SU-DHL-6 (cell line): Measurements from ENCODE around the gene OBSCN.

Source experiments
- H2AFZ ChIP-seq: fragments of 200-600 bp; sonication (generic); 2 replicates; pipeline ENCODE4 v1.6.1; 2014; ENCODE audit warnings: low read depth, mild to moderate bottlenecking, moderate library complexity, mixed read lengths, antibody characterized with exemption, low read length; ENCODE audit not compliant: severe bottlenecking
- H3F3A ChIP-seq: fragments of 200-600 bp; shearing (Covaris generic); 2 replicates; pipeline ENCODE4 v1.6.0; 2016; ENCODE audit warnings: antibody characterized with exemption, mild to moderate bottlenecking; ENCODE audit not compliant: insufficient read depth
- H3K27ac ChIP-seq: fragments of 200-600 bp; sonication (generic); 2 replicates; pipeline ENCODE4 v1.5.1; 2016; ENCODE audit warnings: low read depth, mild to moderate bottlenecking, low read length, moderate library complexity, mixed read lengths
- H3K27me3 ChIP-seq: fragments of 200-600 bp; sonication (generic), shearing (Covaris generic); 2 replicates; pipeline ENCODE4 v1.6.0; 2014; ENCODE audit warnings: mild to moderate bottlenecking, low read length
- H3K36me3 ChIP-seq: fragments of 200-600 bp; sonication (generic); 2 replicates; pipeline ENCODE4 v1.6.1; 2014; ENCODE audit warnings: mild to moderate bottlenecking, low read length, mixed read lengths
- H3K4me2 ChIP-seq: fragments of 300-600, 200-600 bp; shearing (Covaris generic), sonication (generic); 2 replicates; pipeline ENCODE4 v1.6.0; 2014; ENCODE audit warnings: low read length, low read depth, mild to moderate bottlenecking; ENCODE audit not compliant: poor library complexity, severe bottlenecking
- H3K4me3 ChIP-seq: fragments of 200-600 bp; sonication (generic); 2 replicates; pipeline ENCODE4 v1.5.1; 2014; ENCODE audit warnings: antibody characterized with exemption, low read length, mild to moderate bottlenecking, mixed read lengths; ENCODE audit not compliant: insufficient read depth, poor library complexity, severe bottlenecking
- H3K79me2 ChIP-seq: fragments of 200-600 bp; sonication (generic); 2 replicates; pipeline ENCODE4 v1.6.1; 2014; ENCODE audit warnings: mild to moderate bottlenecking, low read length, moderate library complexity; ENCODE audit not compliant: insufficient read depth
- H3K9ac ChIP-seq: fragments of 200-600 bp; sonication (generic); 2 replicates; pipeline ENCODE4 v1.7.0; 2014; ENCODE audit warnings: mild to moderate bottlenecking, low read length
- H3K9me2 ChIP-seq: fragments of 200-600 bp; sonication (generic); replicated peaks from 2 replicates; pipeline ENCODE4 v1.6.1; 2014; ENCODE audit warnings: low read length; ENCODE audit not compliant: insufficient read depth
- H3K9me3 ChIP-seq: fragments of 200-600 bp; sonication (generic); 2 replicates; pipeline ENCODE4 v1.6.1; 2014; ENCODE audit warnings: low read length, mixed read lengths; ENCODE audit not compliant: insufficient read depth
- H4K20me1 ChIP-seq: fragments of 200-600 bp; sonication (generic); 2 replicates; pipeline ENCODE4 v1.6.1; 2014; ENCODE audit warnings: low read depth, mild to moderate bottlenecking, antibody characterized with exemption, low read length, moderate library complexity, mixed read lengths
- EZH2phosphoT487 ChIP-seq: fragments of 200-600 bp; sonication (generic), shearing (Covaris generic); conservative IDR thresholded peaks from 2 replicates; pipeline ENCODE4 v1.6.1; 2018; ENCODE audit warnings: mild to moderate bottlenecking, antibody characterized with exemption, low read length, moderate library complexity, mixed read lengths
- TF ChIP-seq, protein P1 (sequence below): fragments of 200-600 bp; sonication (generic); IDR thresholded peaks from one replicate; pipeline ENCODE4 v1.5.1; 2017; ENCODE audit warnings: antibody characterized with exemption, mild to moderate bottlenecking, low read length, moderate library complexity; ENCODE audit not compliant: insufficient read depth, poor library complexity, severe bottlenecking

Gene OBSCN

DNA sequence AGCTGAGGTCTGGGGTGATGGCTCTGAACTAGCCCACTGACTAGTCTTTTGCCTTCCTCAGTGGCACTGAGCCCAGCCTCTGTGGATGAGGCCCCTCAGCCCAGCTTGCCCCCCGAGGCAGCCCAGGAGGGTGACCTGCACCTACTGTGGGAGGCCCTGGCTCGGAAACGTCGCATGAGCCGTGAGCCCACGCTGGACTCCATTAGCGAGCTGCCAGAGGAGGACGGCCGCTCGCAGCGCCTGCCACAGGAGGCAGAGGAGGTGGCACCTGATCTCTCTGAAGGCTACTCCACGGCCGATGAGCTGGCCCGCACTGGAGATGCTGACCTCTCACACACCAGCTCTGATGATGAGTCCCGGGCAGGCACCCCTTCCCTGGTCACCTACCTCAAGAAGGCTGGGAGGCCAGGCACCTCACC lies 111.0 kb downstream of the OBSCN start:
- H3K9ac ChIP-seq, result no peak overlapping the region
- no peak overlapping the region for H3K4me2 ChIP-seq
- H2AFZ ChIP-seq, result no peak overlapping the region
- no peaks in the 10 kb centered on the region for H3K36me3 ChIP-seq
- H3K9me3 ChIP-seq, result no peaks in the 10 kb centered on the region
- H3K79me2 ChIP-seq, result no peaks in the 10 kb centered on the region
- no peak overlapping the region for H3K4me3 ChIP-seq
- no peaks in the 10 kb centered on the region for H4K20me1 ChIP-seq
- H3K27me3 ChIP-seq, result no peaks in the 10 kb centered on the region
- TF ChIP-seq, protein P1, sequence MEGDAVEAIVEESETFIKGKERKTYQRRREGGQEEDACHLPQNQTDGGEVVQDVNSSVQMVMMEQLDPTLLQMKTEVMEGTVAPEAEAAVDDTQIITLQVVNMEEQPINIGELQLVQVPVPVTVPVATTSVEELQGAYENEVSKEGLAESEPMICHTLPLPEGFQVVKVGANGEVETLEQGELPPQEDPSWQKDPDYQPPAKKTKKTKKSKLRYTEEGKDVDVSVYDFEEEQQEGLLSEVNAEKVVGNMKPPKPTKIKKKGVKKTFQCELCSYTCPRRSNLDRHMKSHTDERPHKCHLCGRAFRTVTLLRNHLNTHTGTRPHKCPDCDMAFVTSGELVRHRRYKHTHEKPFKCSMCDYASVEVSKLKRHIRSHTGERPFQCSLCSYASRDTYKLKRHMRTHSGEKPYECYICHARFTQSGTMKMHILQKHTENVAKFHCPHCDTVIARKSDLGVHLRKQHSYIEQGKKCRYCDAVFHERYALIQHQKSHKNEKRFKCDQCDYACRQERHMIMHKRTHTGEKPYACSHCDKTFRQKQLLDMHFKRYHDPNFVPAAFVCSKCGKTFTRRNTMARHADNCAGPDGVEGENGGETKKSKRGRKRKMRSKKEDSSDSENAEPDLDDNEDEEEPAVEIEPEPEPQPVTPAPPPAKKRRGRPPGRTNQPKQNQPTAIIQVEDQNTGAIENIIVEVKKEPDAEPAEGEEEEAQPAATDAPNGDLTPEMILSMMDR, result no peak
- TF ChIP-seq EZH2phosphoT487, result no peak
- H3K27ac ChIP-seq, result no peak overlapping the region
- no peaks in the 10 kb centered on the region for H3F3A ChIP-seq
- no peaks in the 10 kb centered on the region for H3K9me2 ChIP-seq

DNA sequence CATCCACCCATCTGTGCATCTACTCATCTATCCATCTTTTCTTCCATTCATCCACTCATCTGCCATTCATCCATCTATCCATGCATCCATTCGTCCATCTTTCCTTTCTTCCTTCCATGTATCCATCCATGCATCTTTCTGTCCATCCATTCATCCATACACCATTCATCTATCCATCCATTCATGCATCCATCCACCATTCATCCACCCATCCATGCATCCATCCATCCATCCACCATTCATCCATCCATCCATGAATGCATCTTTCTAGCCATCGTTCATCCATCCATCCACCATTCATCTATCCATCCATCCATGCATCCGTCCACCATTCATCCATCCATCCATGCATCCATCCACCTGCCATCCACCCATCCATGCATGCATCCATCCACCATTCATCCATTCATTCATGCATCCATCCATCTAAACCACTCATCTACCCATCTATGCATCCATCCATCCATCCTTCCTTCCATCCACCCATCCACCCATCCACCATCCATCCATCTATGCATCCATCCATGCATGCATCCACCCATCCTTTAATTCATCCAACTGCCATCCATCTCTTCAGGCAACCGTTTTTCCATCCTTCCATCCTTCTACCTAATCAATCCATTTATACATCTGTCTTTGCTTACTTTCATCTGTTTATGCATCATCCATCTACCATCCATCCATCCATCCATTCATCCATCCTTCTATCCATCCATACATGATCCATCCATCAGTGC lies 111.7 kb downstream of the OBSCN start:
- Histone ChIP-seq H3K4me2 (no peak overlapping the region), H3K27me3 (no peaks in the 10 kb centered on the region), H3F3A (no peaks in the 10 kb centered on the region), H2AFZ (no peak overlapping the region), H3K9me3 (no peaks in the 10 kb centered on the region), H3K27ac (no peak overlapping the region), H4K20me1 (no peaks in the 10 kb centered on the region), H3K9ac (no peak overlapping the region), H3K4me3 (no peak overlapping the region), H3K79me2 (no peaks in the 10 kb centered on the region), H3K9me2 (no peaks in the 10 kb centered on the region), H3K36me3 (no peaks in the 10 kb centered on the region)
- TF ChIP-seq, protein P1, result no peak
- TF ChIP-seq EZH2phosphoT487, result no peak

DNA sequence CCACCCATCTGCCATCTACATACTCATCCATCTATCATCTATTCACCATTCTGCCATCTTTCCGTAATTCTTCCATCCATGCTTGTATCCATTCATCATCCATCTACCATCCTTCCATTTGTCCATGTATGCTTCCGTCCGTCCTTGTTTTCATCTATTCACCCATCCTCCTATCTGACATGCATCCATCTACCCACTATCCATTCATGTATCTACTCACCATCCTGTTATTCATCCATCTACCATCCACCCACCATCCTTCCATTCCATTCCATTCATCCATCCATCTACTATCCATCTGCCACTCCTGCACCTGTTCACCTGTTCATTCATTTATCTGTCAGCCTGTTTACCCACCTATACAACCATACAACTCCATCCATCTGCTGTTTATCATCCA lies 112.5 kb downstream of the OBSCN start:
- H3K9ac ChIP-seq, result no peak overlapping the region
- no peaks in the 10 kb centered on the region for H4K20me1 ChIP-seq
- no peaks in the 10 kb centered on the region for H3K36me3 ChIP-seq
- H3F3A ChIP-seq, result no peaks in the 10 kb centered on the region
- no peak for TF ChIP-seq EZH2phosphoT487
- TF ChIP-seq, protein P1, result no peak
- no peak overlapping the region for H3K4me2 ChIP-seq
- H3K27ac ChIP-seq, result no peak overlapping the region
- H3K9me3 ChIP-seq, result no peaks in the 10 kb centered on the region
- no peaks in the 10 kb centered on the region for H3K27me3 ChIP-seq
- no peaks in the 10 kb centered on the region for H3K9me2 ChIP-seq
- no peak overlapping the region for H3K4me3 ChIP-seq
- H2AFZ ChIP-seq, result no peak overlapping the region
- no peaks in the 10 kb centered on the region for H3K79me2 ChIP-seq
